Activated CD4-positive, alpha-beta memory T cell treated with anti-CD3 and anti-CD28 coated beads, Interleukin-2, amount 10 ng/mL, durations not matched to agents 7 days and 5 days (primary cell): Measurements from ENCODE around the gene ITPR1. TPM values are rescaled to one million over a fixed set of nuclear protein-coding genes. Genes with fewer than 3 reads are reported as not detected.
A peak's percentile ranks its signal among the peaks of the same experiment; 100 is the strongest.

Source experiments
- CTCF ChIA-PET: fragments of 350-600 bp; sonication (Branson Sonifier 250); formaldehyde crosslinking; loops from one replicate; lab custom pipeline; 2021; ENCODE audit warnings: antibody characterized with exemption, inconsistent platforms; lab: Charles Lee
- POLR2A ChIA-PET: fragments of 350-600 bp; sonication (Branson Sonifier 250); formaldehyde crosslinking; loops from one replicate; lab custom pipeline; 2021; ENCODE audit warnings: antibody characterized with exemption; lab: Charles Lee
- DNase-seq: peaks from one replicate; pipeline ENCODE4 v3.0.0-alpha.2; 2020
- H3K27ac Mint-ChIP-seq: one replicate; pipeline ENCODE4 v1.8.0; 2021; ENCODE audit warnings: mild to moderate bottlenecking, mixed read lengths
- H3K27me3 Mint-ChIP-seq: one replicate; pipeline ENCODE4 v1.8.0; 2021; ENCODE audit warnings: mixed read lengths
- H3K36me3 Mint-ChIP-seq: one replicate; pipeline ENCODE4 v1.8.0; 2021; ENCODE audit warnings: low read depth, mixed read lengths
- H3K4me1 Mint-ChIP-seq: one replicate; pipeline ENCODE4 v1.8.0; 2021; ENCODE audit warnings: mixed read lengths
- H3K4me3 Mint-ChIP-seq: one replicate; pipeline ENCODE4 v1.8.0; 2021; ENCODE audit warnings: mild to moderate bottlenecking, mixed read lengths
- H3K9me3 Mint-ChIP-seq: one replicate; pipeline ENCODE4 v1.8.0; 2021; ENCODE audit warnings: mixed read lengths
- total RNA-seq, 2 experiments: library from RNA; stranded (reverse); gene quantifications; one replicate each; pipeline ENCODE4 v1.2.3, GENCODE V29; 2021

ITPR1 gene
- total RNA-seq, 2 experiments from 2014 or later: 59.6 to 64.3 TPM

GRCh38 chr3:4514321-4514720, 21.2 kb downstream of the ITPR1 start:
- Mint-ChIP-seq H3K27ac (no peak overlapping the region), H3K4me1 (peaks cover 22% of the 10 kb centered on the region), H3K36me3 (peaks cover 14% of the 10 kb centered on the region), H3K9me3 (no peaks in the 10 kb centered on the region), H3K4me3 (no peak overlapping the region), H3K27me3 (no peaks in the 10 kb centered on the region)
- no peak for DNase-seq
- POLR2A ChIA-PET: interaction anchor here (1.0 kb wide), 1 partner anchor 21 kb away, joined by 3 read pairs; the partner anchor contains the start of gene ITPR1
- CTCF ChIA-PET: no interaction called here

GRCh38 chr3:4514916-4515315, 21.8 kb downstream of the ITPR1 start:
- H3K4me1 Mint-ChIP-seq: peaks cover 28% of the 10 kb centered on the region
- DNase-seq: no peak
- H3K4me3 Mint-ChIP-seq: no peak overlapping the region
- H3K27ac Mint-ChIP-seq: no peak overlapping the region
- no peaks in the 10 kb centered on the region for H3K9me3 Mint-ChIP-seq
- CTCF ChIA-PET: interaction anchor here (1.7 kb wide), 1 partner anchor 11 kb away, joined by 5 read pairs; no protein-coding TSS in a partner anchor
- no peaks in the 10 kb centered on the region for H3K27me3 Mint-ChIP-seq
- POLR2A ChIA-PET: interaction anchor here (1.7 kb wide), 1 partner anchor 22 kb away, joined by 9 read pairs; the partner anchor contains the start of gene ITPR1
- H3K36me3 Mint-ChIP-seq: peaks cover 12% of the 10 kb centered on the region

- Mint-ChIP-seq H3K4me1 (peaks cover 31% of the 10 kb centered on the region), H3K4me3 (no peak overlapping the region), H3K9me3 (no peaks in the 10 kb centered on the region), H3K27ac (no peak overlapping the region), H3K36me3 (peaks cover 12% of the 10 kb centered on the region), H3K27me3 (no peaks in the 10 kb centered on the region)
- ChIA-PET POLR2A (interaction anchor here (0.6 to 1.7 kb wide), 3 partner anchors 12 to 490 kb away, joined by 3 to 9 read pairs (median 3); partner anchors contain the start of gene ITPR1), CTCF (interaction anchor here (1.4 to 5.0 kb wide), 3 partner anchors 12 to 165 kb away, joined by 4 to 41 read pairs (median 5); no protein-coding TSS in a partner anchor)
- DNase-seq: no peak
These were observed 22.9 kb downstream of the ITPR1 start for GRCh38 chr3:4515916-4516579.

- POLR2A ChIA-PET: interaction anchor here (0.9 to 3.7 kb wide), 3 partner anchors 8 to 24 kb away, joined by 3 to 38 read pairs (median 3); partner anchors contain the start of gene ITPR1
- Mint-ChIP-seq H3K36me3 (peaks cover 12% of the 10 kb centered on the region), H3K27ac (no peak overlapping the region), H3K9me3 (no peaks in the 10 kb centered on the region), H3K4me1 (peaks cover 31% of the 10 kb centered on the region), H3K27me3 (no peaks in the 10 kb centered on the region), H3K4me3 (no peak overlapping the region)
- DNase-seq: no peak
- CTCF ChIA-PET: interaction anchor here (1.2 to 5.0 kb wide), 3 partner anchors 23 to 166 kb away, joined by 5 to 41 read pairs (median 31); partner anchors contain the start of gene ITPR1
These were observed 23.9 kb downstream of the ITPR1 start for GRCh38 chr3:4517093-4517492.

GRCh38 chr3:4517643-4518311, 24.6 kb downstream of the ITPR1 start:
- peaks cover 17% of the 10 kb centered on the region for H3K36me3 Mint-ChIP-seq
- H3K27me3 Mint-ChIP-seq: no peaks in the 10 kb centered on the region
- peak overlapping the region; percentile 13 for H3K27ac Mint-ChIP-seq
- ChIA-PET POLR2A (interaction anchor here (0.9 to 3.7 kb wide), 5 partner anchors 9 to 51 kb away, joined by 3 to 38 read pairs (median 4); partner anchors contain the start of genes ITPR1 and SUMF1), CTCF (interaction anchor here (1.2 to 5.0 kb wide), 4 partner anchors 24 to 194 kb away, joined by 5 to 41 read pairs (median 20); partner anchors contain the start of gene ITPR1)
- peaks cover 31% of the 10 kb centered on the region for H3K4me1 Mint-ChIP-seq
- no peak overlapping the region for H3K4me3 Mint-ChIP-seq
- H3K9me3 Mint-ChIP-seq: no peaks in the 10 kb centered on the region
- no peak for DNase-seq

- ChIA-PET CTCF (interaction anchor here (0.8 to 5.0 kb wide), 9 partner anchors 13 to 169 kb away, joined by 3 to 41 read pairs (median 6); partner anchors contain the start of gene ITPR1), POLR2A (interaction anchor here (1.2 to 3.7 kb wide), 7 partner anchors 9 to 602 kb away, joined by 3 to 38 read pairs (median 6); partner anchors contain the start of genes ARL8B, ITPR1 and SUMF1)
- Mint-ChIP-seq H3K27ac (no peak overlapping the region), H3K9me3 (no peaks in the 10 kb centered on the region), H3K4me3 (no peak overlapping the region), H3K36me3 (peaks cover 22% of the 10 kb centered on the region), H3K27me3 (no peaks in the 10 kb centered on the region), H3K4me1 (peaks cover 34% of the 10 kb centered on the region)
- DNase-seq: no peak
These were observed 27.1 kb downstream of the ITPR1 start for GRCh38 chr3:4520033-4520816.

- ChIA-PET POLR2A (no interaction called here), CTCF (interaction anchor here (1.4 kb wide), 1 partner anchor 15 kb away, joined by 3 read pairs; no protein-coding TSS in a partner anchor)
- Mint-ChIP-seq H3K27me3 (no peaks in the 10 kb centered on the region), H3K27ac (no peak overlapping the region), H3K4me3 (no peak overlapping the region), H3K36me3 (peaks cover 19% of the 10 kb centered on the region), H3K9me3 (no peaks in the 10 kb centered on the region), H3K4me1 (peaks cover 28% of the 10 kb centered on the region)
- DNase-seq: no peak
These were observed 29.8 kb downstream of the ITPR1 start for GRCh38 chr3:4522947-4523346.

- H3K36me3 Mint-ChIP-seq: peaks cover 15% of the 10 kb centered on the region
- CTCF ChIA-PET: interaction anchor here (1.4 kb wide), 1 partner anchor 17 kb away, joined by 3 read pairs; no protein-coding TSS in a partner anchor
- no peaks in the 10 kb centered on the region for H3K9me3 Mint-ChIP-seq
- no peaks in the 10 kb centered on the region for H3K27me3 Mint-ChIP-seq
- POLR2A ChIA-PET: no interaction called here
- no peak overlapping the region for H3K27ac Mint-ChIP-seq
- no peak overlapping the region for H3K4me3 Mint-ChIP-seq
- peaks cover 18% of the 10 kb centered on the region for H3K4me1 Mint-ChIP-seq
- DNase-seq: no peak
These were observed 30.9 kb downstream of the ITPR1 start for GRCh38 chr3:4523710-4524698.

GRCh38 chr3:4525560-4526223, 32.5 kb downstream of the ITPR1 start:
- Mint-ChIP-seq H3K4me1 (peaks cover 5% of the 10 kb centered on the region), H3K27me3 (no peaks in the 10 kb centered on the region), H3K9me3 (no peaks in the 10 kb centered on the region), H3K4me3 (no peak overlapping the region), H3K27ac (no peak overlapping the region), H3K36me3 (peaks cover 10% of the 10 kb centered on the region)
- no peak for DNase-seq
- CTCF ChIA-PET: no interaction called here
- POLR2A ChIA-PET: no interaction called here

- ChIA-PET POLR2A (no interaction called here), CTCF (interaction anchor here (1.1 kb wide), 1 partner anchor 9 kb away, joined by 3 read pairs; no protein-coding TSS in a partner anchor)
- Mint-ChIP-seq H3K9me3 (no peaks in the 10 kb centered on the region), H3K36me3 (peaks cover 4% of the 10 kb centered on the region), H3K4me1 (peaks cover 5% of the 10 kb centered on the region), H3K27me3 (no peaks in the 10 kb centered on the region), H3K4me3 (no peak overlapping the region), H3K27ac (no peak overlapping the region)
- DNase-seq: no peak
These were observed 35.2 kb downstream of the ITPR1 start for GRCh38 chr3:4528320-4528719.
